ENCODE measurements around the gene UBE2E2.

- TF ChIP-seq ZNF274 (IDR thresholded peaks at IDR 0.05; ENCODE audit: low read depth, low read length) (no peak), SUZ12 (IDR thresholded peaks at IDR 0.05; ENCODE audit: extremely low read depth, insufficient read depth, insufficient read length) (no peak), YY1 (IDR thresholded peaks at IDR 0.05; ENCODE audit: insufficient read depth, insufficient read length) (no peak)
These were observed 46.8 kb downstream of the UBE2E2 start for GRCh38 chr3:23249961-23250360.

Data from NT2/D1 (cell line).